ENCODE results near the gene IPO13. TPM values are rescaled to one million over a fixed set of nuclear protein-coding genes. Genes with fewer than 3 reads are reported as not detected.

Gene IPO13
- total RNA-seq, 1 experiment from 2014 or later: 33.7 TPM

DNA sequence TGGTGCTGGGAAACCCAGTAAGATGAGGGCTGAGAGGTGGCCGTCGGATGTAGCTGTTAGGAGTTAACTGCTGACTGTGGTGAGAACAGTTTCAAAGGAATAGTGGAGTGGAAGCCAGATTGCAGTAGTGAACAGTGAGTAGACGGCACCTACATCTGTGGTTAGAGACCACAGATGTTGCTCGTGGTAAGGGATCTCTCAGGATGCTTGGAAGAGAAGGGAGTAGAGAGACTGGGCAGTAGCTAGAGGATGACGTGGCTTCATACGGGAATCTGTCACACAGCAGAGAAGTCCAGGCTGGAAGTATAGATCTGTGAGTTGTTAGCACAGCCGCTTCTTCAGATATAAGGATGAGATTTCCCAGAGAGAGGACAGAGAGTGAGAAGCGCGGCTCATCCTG is 20.9 kb upstream of the IPO13 start:
- Histone ChIP-seq H3K4me1 (ENCODE audit: insufficient read depth, low read length) (peaks cover 22% of the 10 kb centered on the region), H3K4me3 (ENCODE audit: low read length) (no peak overlapping the region), H3K27me3 (ENCODE audit: low read length) (no peaks in the 10 kb centered on the region), H3K9me2 (replicated peaks; ENCODE audit: low read length) (no peaks in the 10 kb centered on the region), H3K9ac (ENCODE audit: low read length) (no peak overlapping the region), H4K20me1 (ENCODE audit: low read length) (no peaks in the 10 kb centered on the region), H2AFZ (ENCODE audit: low read length) (no peak overlapping the region), H3K9me3 (ENCODE audit: low read length) (no peaks in the 10 kb centered on the region), H3K27ac (ENCODE audit: low read length) (no peak overlapping the region), H3K79me2 (ENCODE audit: low read length) (no peaks in the 10 kb centered on the region), H3F3A (ENCODE audit: low read length, unreplicated experiment) (no peaks in the 10 kb centered on the region), H3K4me2 (ENCODE audit: low read length) (no peak overlapping the region), H3K36me3 (ENCODE audit: low read depth, low read length) (no peaks in the 10 kb centered on the region)
- ChIA-PET POLR2A (ENCODE audit: unreplicated experiment) (no interaction called here), CTCF (no interaction called here)
- no peak for DNase-seq
- intact Hi-C loops (cut with micrococcal nuclease): no loop called here
- no peak for ATAC-seq
- BruUV-seq (replicated peaks): no TSS peak
- TF ChIP-seq, protein P1, sequence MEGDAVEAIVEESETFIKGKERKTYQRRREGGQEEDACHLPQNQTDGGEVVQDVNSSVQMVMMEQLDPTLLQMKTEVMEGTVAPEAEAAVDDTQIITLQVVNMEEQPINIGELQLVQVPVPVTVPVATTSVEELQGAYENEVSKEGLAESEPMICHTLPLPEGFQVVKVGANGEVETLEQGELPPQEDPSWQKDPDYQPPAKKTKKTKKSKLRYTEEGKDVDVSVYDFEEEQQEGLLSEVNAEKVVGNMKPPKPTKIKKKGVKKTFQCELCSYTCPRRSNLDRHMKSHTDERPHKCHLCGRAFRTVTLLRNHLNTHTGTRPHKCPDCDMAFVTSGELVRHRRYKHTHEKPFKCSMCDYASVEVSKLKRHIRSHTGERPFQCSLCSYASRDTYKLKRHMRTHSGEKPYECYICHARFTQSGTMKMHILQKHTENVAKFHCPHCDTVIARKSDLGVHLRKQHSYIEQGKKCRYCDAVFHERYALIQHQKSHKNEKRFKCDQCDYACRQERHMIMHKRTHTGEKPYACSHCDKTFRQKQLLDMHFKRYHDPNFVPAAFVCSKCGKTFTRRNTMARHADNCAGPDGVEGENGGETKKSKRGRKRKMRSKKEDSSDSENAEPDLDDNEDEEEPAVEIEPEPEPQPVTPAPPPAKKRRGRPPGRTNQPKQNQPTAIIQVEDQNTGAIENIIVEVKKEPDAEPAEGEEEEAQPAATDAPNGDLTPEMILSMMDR (conservative IDR thresholded peaks at IDR 0.05; ENCODE audit: low read depth, low read length): no peak
- TF ChIP-seq EZH2 (IDR thresholded peaks at IDR 0.05; ENCODE audit: low read length, unreplicated experiment) (no peak), EZH2phosphoT487 (IDR thresholded peaks at IDR 0.05; ENCODE audit: borderline replicate concordance, low read length) (no peak)

DNA sequence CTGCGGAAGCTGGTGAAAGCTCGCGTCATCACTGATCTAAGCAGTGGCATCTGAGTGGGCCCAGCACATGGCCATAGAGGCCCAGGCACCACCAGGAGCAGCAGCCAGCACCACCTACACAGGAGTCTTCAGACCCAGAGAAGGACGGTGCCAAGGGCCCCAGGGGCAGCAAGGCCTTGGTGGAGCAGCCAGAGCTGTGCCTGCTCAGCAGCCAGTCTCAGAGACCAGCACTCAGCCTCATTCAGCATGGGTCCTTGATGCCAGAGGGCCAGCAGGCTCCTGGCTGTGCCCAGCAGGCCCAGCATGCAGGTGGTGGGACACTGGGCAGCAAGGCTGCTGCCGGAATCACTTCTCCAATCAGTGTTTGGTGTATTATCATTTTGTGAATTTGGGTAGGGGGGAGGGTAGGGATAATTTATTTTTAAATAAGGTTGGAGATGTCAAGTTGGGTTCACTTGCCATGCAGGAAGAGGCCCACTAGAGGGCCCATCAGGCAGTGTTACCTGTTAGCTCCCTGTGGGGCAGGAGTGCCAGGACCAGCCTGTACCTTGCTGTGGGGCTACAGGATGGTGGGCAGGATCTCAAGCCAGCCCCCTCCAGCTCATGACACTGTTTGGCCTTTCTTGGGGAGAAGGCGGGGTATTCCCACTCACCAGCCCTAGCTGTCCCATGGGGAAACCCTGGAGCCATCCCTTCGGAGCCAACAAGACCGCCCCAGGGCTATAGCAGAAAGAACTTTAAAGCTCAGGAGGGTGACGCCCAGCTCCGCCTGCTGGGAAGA is 16.4 kb upstream of the IPO13 start:
- Histone ChIP-seq H3K9me3 (ENCODE audit: low read length) (no peaks in the 10 kb centered on the region), H3K36me3 (ENCODE audit: low read depth, low read length) (no peaks in the 10 kb centered on the region; the same call in 1 of the 2 replicates), H4K20me1 (ENCODE audit: low read length) (no peaks in the 10 kb centered on the region), H3K27me3 (ENCODE audit: low read length) (no peaks in the 10 kb centered on the region), H3K4me2 (ENCODE audit: low read length) (peak overlapping the region; percentile 14), H3K27ac (ENCODE audit: low read length) (peak overlapping the region; percentile 77), H3K9me2 (replicated peaks; ENCODE audit: low read length) (no peaks in the 10 kb centered on the region), H2AFZ (ENCODE audit: low read length) (no peak overlapping the region), H3K79me2 (ENCODE audit: low read length) (peaks cover 3% of the 10 kb centered on the region; the same call in 1 of the 2 replicates), H3K9ac (ENCODE audit: low read length) (peak overlapping the region; percentile 24; the same call in 1 of the 2 replicates), H3F3A (ENCODE audit: low read length, unreplicated experiment) (no peaks in the 10 kb centered on the region), H3K4me1 (ENCODE audit: insufficient read depth, low read length) (peaks cover 41% of the 10 kb centered on the region), H3K4me3 (ENCODE audit: low read length) (no peak overlapping the region)
- intact Hi-C loops (cut with micrococcal nuclease): loop anchor here (5.0 kb wide), 2 partner anchors 83 to 98 kb away; no protein-coding TSS in a partner anchor
- DNase-seq: peak; percentile 38
- ChIA-PET POLR2A (ENCODE audit: unreplicated experiment) (no interaction called here), CTCF (no interaction called here)
- no peak for ATAC-seq
- TF ChIP-seq EZH2phosphoT487 (IDR thresholded peaks at IDR 0.05; ENCODE audit: borderline replicate concordance, low read length): no peak
- TF ChIP-seq, protein P1 (conservative IDR thresholded peaks at IDR 0.05; ENCODE audit: low read depth, low read length): peak; percentile 58
- TF ChIP-seq EZH2 (IDR thresholded peaks at IDR 0.05; ENCODE audit: low read length, unreplicated experiment): no peak
- BruUV-seq (replicated peaks): no TSS peak

DNA sequence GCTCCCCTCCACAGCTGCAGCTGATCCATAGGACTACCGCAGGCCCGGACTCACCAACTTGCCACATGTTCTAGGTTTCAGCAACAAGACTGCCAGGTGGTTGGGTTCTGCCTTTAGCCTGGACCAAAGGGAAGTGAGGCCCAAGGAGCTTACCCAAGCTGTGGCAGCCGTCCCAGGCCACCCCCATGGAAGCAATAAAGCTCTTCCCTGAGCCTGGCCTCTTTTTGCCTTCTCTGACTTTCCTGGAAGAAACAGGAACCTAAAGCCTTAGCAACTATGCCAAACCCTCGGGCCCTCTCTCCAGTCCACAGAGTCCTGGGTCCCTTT is 15.8 kb upstream of the IPO13 start:
- no peak overlapping the region for H3K9ac ChIP-seq (ENCODE audit: low read length)
- no peak overlapping the region for H3K27ac ChIP-seq (ENCODE audit: low read length)
- POLR2A ChIA-PET (ENCODE audit: unreplicated experiment): no interaction called here

More for the DNA sequence above, 15.8 kb upstream of the IPO13 start:
- Histone ChIP-seq H3K4me2 (ENCODE audit: low read length) (no peak overlapping the region), H2AFZ (ENCODE audit: low read length) (no peak overlapping the region), H3K36me3 (ENCODE audit: low read depth, low read length) (no peaks in the 10 kb centered on the region; the same call in 1 of the 2 replicates), H3K27me3 (ENCODE audit: low read length) (no peaks in the 10 kb centered on the region), H3K4me3 (ENCODE audit: low read length) (no peak overlapping the region), H4K20me1 (ENCODE audit: low read length) (no peaks in the 10 kb centered on the region), H3K9me2 (replicated peaks; ENCODE audit: low read length) (no peaks in the 10 kb centered on the region), H3K79me2 (ENCODE audit: low read length) (peaks cover 6% of the 10 kb centered on the region; the same call in 1 of the 2 replicates), H3K9me3 (ENCODE audit: low read length) (no peaks in the 10 kb centered on the region), H3F3A (ENCODE audit: low read length, unreplicated experiment) (no peaks in the 10 kb centered on the region), H3K4me1 (ENCODE audit: insufficient read depth, low read length) (peaks cover 45% of the 10 kb centered on the region)
- intact Hi-C loops (cut with micrococcal nuclease): loop anchor here (5.0 kb wide), 2 partner anchors 84 to 99 kb away; no protein-coding TSS in a partner anchor
- no TSS peak for BruUV-seq (replicated peaks)
- ATAC-seq (no peak), DNase-seq (no peak)
- no peak for TF ChIP-seq EZH2 (IDR thresholded peaks at IDR 0.05; ENCODE audit: low read length, unreplicated experiment)
- TF ChIP-seq, protein P1 (conservative IDR thresholded peaks at IDR 0.05; ENCODE audit: low read depth, low read length): no peak
- no peak for TF ChIP-seq EZH2phosphoT487 (IDR thresholded peaks at IDR 0.05; ENCODE audit: borderline replicate concordance, low read length)
- CTCF ChIA-PET: no interaction called here
